ENCODE measurements around the gene SLC38A9. TPM values are rescaled to one million over a fixed set of nuclear protein-coding genes. Genes with fewer than 3 reads are reported as not detected.
A peak's percentile ranks its signal among the peaks of the same experiment; 100 is the strongest.

Gene SLC38A9
- total and polyA plus RNA-seq, 9 of the 15 experiments (the other 6 are each of a cell fraction or from before 2014, with no cell fraction given): 14.0 to 34.5 (median 20.7) TPM

GRCh38 chr5:55702598-55703345 lies 9.4 kb downstream of the SLC38A9 start:
- H3K27ac ChIP-seq (ENCODE audit: extremely low read depth, low read depth, low read length): no peak overlapping the region
- 41% methylated on average over 1 of the region's 1 CpG for WGBS (ENCODE audit: insufficient coverage, low coverage, missing lambda C conversion rate)
- TF ChIP-seq SPI1 (IDR thresholded peaks at IDR 0.05; ENCODE audit: borderline replicate concordance, low read depth, low read length) (peak; percentile 52; the same call in 1 of the 2 replicates), GATAD2A (IDR thresholded peaks at IDR 0.05) (no peak)
- no peak overlapping the region for H3K4me2 ChIP-seq (ENCODE audit: insufficient read depth, low read length)
- no TSS peak for BruUV-seq (replicated peaks)
- no peak for FAIRE-seq
- H3K9me1 ChIP-seq (ENCODE audit: control insufficient read depth, insufficient read depth, low read length): no peaks in the 10 kb centered on the region
- CTCF ChIA-PET (ENCODE audit: low intra/inter-chr PET ratio): no interaction called here
- intact Hi-C loops (cut with micrococcal nuclease): no loop called here
- H3K79me2 ChIP-seq (ENCODE audit: control insufficient read depth, insufficient read depth, low read length): no peaks in the 10 kb centered on the region
- H3K36me3 ChIP-seq (ENCODE audit: control insufficient read depth, insufficient read depth, low read length): no peaks in the 10 kb centered on the region
- H3K9ac ChIP-seq (ENCODE audit: insufficient read depth in 1 of 2, low read depth in 2 of 2, low read length in 2 of 2): no peak overlapping the region
- H3K4me3 ChIP-seq: no peak overlapping the region
- peaks cover 0 to 9% of the 10 kb centered on the region in 2 experiments; a peak in 1 of 5 replicates for H3K4me1 ChIP-seq (replicated peaks in 1 of 2; ENCODE audit: control insufficient read depth in 2 of 2, insufficient read depth in 2 of 2, low read length in 2 of 2)
- H3K27me3 ChIP-seq (ENCODE audit: control insufficient read depth in 2 of 2, insufficient read depth in 2 of 2, low read length in 2 of 2): no peaks in the 10 kb centered on the region
- no peak for ATAC-seq
- POLR2A ChIA-PET: no interaction called here
- in situ Hi-C loops (cut with MboI): no loop called here
- no peak overlapping the region for H2AFZ ChIP-seq (ENCODE audit: low read depth, low read length)
- no peaks in the 10 kb centered on the region for H3K9me3 ChIP-seq (replicated peaks; ENCODE audit: control insufficient read depth, insufficient read depth, low read depth, low read length)
- DNase-seq (ENCODE audit: extremely low read depth in 1 of 4, low spot score in 3 of 4): no peak
- H4K20me1 ChIP-seq (replicated peaks; ENCODE audit: control insufficient read depth, insufficient read depth, low read length): no peaks in the 10 kb centered on the region

- Histone ChIP-seq H3K4me2 (ENCODE audit: insufficient read depth, low read length) (no peak overlapping the region), H4K20me1 (replicated peaks; ENCODE audit: control insufficient read depth, insufficient read depth, low read length) (no peaks in the 10 kb centered on the region), H3K4me3 (no peak overlapping the region), H3K36me3 (ENCODE audit: control insufficient read depth, insufficient read depth, low read length) (no peaks in the 10 kb centered on the region), H3K9me3 (replicated peaks; ENCODE audit: control insufficient read depth, insufficient read depth, low read depth, low read length) (no peaks in the 10 kb centered on the region), H3K9me1 (ENCODE audit: control insufficient read depth, insufficient read depth, low read length) (no peaks in the 10 kb centered on the region), H3K79me2 (ENCODE audit: control insufficient read depth, insufficient read depth, low read length) (no peaks in the 10 kb centered on the region), H2AFZ (ENCODE audit: low read depth, low read length) (no peak overlapping the region), H3K4me1 (replicated peaks in 1 of 2; ENCODE audit: control insufficient read depth in 2 of 2, insufficient read depth in 2 of 2, low read length in 2 of 2) (peaks cover 0 to 9% of the 10 kb centered on the region in 2 experiments; a peak in 1 of 5 replicates), H3K27ac (ENCODE audit: extremely low read depth, low read depth, low read length) (no peak overlapping the region), H3K27me3 (ENCODE audit: control insufficient read depth in 2 of 2, insufficient read depth in 2 of 2, low read length in 2 of 2) (no peaks in the 10 kb centered on the region), H3K9ac (ENCODE audit: insufficient read depth in 1 of 2, low read depth in 2 of 2, low read length in 2 of 2) (no peak overlapping the region)
- intact Hi-C loops (cut with micrococcal nuclease) (no loop called here), in situ Hi-C loops (cut with MboI) (no loop called here)
- peak; percentile 67 for ATAC-seq
- BruUV-seq (replicated peaks): no TSS peak
- no peak for TF ChIP-seq SIN3A (IDR thresholded peaks at IDR 0.05; ENCODE audit: borderline replicate concordance in 2 of 2, control insufficient read depth in 1 of 2, low read depth in 2 of 2, low read length in 2 of 2)
- no peak for TF ChIP-seq SMARCB1 (IDR thresholded peaks at IDR 0.05; ENCODE audit: insufficient read length, low read depth)
- TF ChIP-seq ARHGAP35 (IDR thresholded peaks at IDR 0.05; ENCODE audit: partially characterized antibody): no peak
- TF ChIP-seq ARID1B (IDR thresholded peaks at IDR 0.05): no peak
- no peak for TF ChIP-seq SP2 (IDR thresholded peaks at IDR 0.05; ENCODE audit: extremely low read depth, low read depth, low read length, poor library complexity, severe bottlenecking)
- no peak for TF ChIP-seq HOXB6 (CRISPR knock-in tag; IDR thresholded peaks at IDR 0.05; ENCODE audit: borderline replicate concordance)
- TF ChIP-seq TRIM25 (IDR thresholded peaks at IDR 0.05; ENCODE audit: borderline replicate concordance): no peak
- 37% methylated on average over 3 of the region's 3 CpGs for WGBS (ENCODE audit: insufficient coverage, low coverage, missing lambda C conversion rate)
- POLR2A ChIA-PET: interaction anchor here (0.6 to 1.1 kb wide), 2 partner anchors 11 to 28 kb away, joined by 3 to 9 read pairs; partner anchors contain the start of gene SLC38A9
- FAIRE-seq: no peak
- CTCF ChIA-PET (ENCODE audit: low intra/inter-chr PET ratio): no interaction called here
- no peak for DNase-seq (ENCODE audit: extremely low read depth in 1 of 4, low spot score in 3 of 4)
Observed at GRCh38 chr5:55701462-55702103, 10.5 kb downstream of the SLC38A9 start.
